GM23338 (cell line): ENCODE measurements around the gene GALNT5.

Experiments used
- CTCF ChIP-seq, 2 experiments: fragments of 200-600 bp in 1 of 2; sonication (generic) in 1 of 2; conservative IDR thresholded peaks; 2 replicates each; pipeline versions ENCODE4 v1.5.1 to v1.6.1; 2016 to 2017; ENCODE audit warnings: antibody characterized with exemption in 2 of 2, low read depth in 2 of 2, mild to moderate bottlenecking in 2 of 2, moderate library complexity in 1 of 2
- EZH2 ChIP-seq: fragments of 200-600 bp; sonication (generic); IDR thresholded peaks from one replicate; pipeline ENCODE4 v1.8.0; 2017; ENCODE audit warnings: antibody characterized with exemption, mild to moderate bottlenecking, low read depth; ENCODE audit not compliant: unreplicated experiment

- TF ChIP-seq CTCF (conservative IDR thresholded peaks at IDR 0.05; ENCODE audit: low read depth in 2 of 2) (no peak), EZH2 (no peak)
Observed at GRCh38 chr2:157216286-157216965, 41.1 kb upstream of the GALNT5 start.
